Motor neuron (in vitro differentiated cells): ENCODE results near the gene EFEMP2. TPM values are rescaled to one million over a fixed set of nuclear protein-coding genes. Genes with fewer than 3 reads are reported as not detected.
A peak's percentile ranks its signal among the peaks of the same experiment; 100 is the strongest.

Experiments used
- ATAC-seq, 8 experiments: fragments of 200-7000 bp; cut with Tn5 transposase; replicated peaks in 6 of 8; 2 replicates each; pipeline ENCODE4 v1.8.0; 2021; ENCODE audit warnings: mild to moderate bottlenecking in 8 of 8, moderate library complexity in 8 of 8
- H3K27ac ChIP-seq, 2 donors: fragments of 250-450 bp; sonication (Bioruptor Pico); 2 replicates each; pipeline ENCODE4 v1.9.0; 2021; ENCODE audit warnings: antibody characterized with exemption in 2 of 2, mild to moderate bottlenecking in 2 of 2, moderate library complexity in 1 of 2
- H3K4me1 ChIP-seq, 2 donors: fragments of 250-450 bp; sonication (Bioruptor Pico); replicated peaks in 1 of 2; 2 replicates each; pipeline ENCODE4 v1.6.1; 2021; ENCODE audit warnings: antibody characterized with exemption in 2 of 2, mild to moderate bottlenecking in 2 of 2, moderate library complexity in 1 of 2
- H3K4me3 ChIP-seq, 5 donors: fragments of 250-450 bp; sonication (Bioruptor Pico); 2 replicates each; pipeline ENCODE4 v1.9.0; 2021; ENCODE audit warnings: antibody characterized with exemption in 5 of 5, mild to moderate bottlenecking in 5 of 5, moderate library complexity in 4 of 5
- WGBS, 10 experiments: fragments of 450-650 bp; shearing (Covaris generic); methylation state at CpG; one replicate each; pipeline ENCODE4 v1.0.0; 2022; 5-methylcytosine and 5-hydroxymethylcytosine counted together
- in situ Hi-C, 9 experiments: fragments of 400-800 bp; cut with MboI; loops; one replicate each; pipeline ENCODE4 v1.15.0; 2021; ENCODE audit warnings: low sequenced_read_pairs in 9 of 9, low pct_unique_long_range_greater_than_20kb in 2 of 9; ENCODE audit not compliant: unreplicated experiment in 9 of 9
- total RNA-seq, 8 experiments: library from RNA; unstranded; fragments of 300-600 nt; gene quantifications; 2 replicates each; pipeline versions ENCODE4 v1.2.3 to v1.2.4, GENCODE V29; 2022

The EFEMP2 gene
- total RNA-seq, 8 experiments from 2014 or later, result 6.9 to 100 (median 10.4) TPM

DNA sequence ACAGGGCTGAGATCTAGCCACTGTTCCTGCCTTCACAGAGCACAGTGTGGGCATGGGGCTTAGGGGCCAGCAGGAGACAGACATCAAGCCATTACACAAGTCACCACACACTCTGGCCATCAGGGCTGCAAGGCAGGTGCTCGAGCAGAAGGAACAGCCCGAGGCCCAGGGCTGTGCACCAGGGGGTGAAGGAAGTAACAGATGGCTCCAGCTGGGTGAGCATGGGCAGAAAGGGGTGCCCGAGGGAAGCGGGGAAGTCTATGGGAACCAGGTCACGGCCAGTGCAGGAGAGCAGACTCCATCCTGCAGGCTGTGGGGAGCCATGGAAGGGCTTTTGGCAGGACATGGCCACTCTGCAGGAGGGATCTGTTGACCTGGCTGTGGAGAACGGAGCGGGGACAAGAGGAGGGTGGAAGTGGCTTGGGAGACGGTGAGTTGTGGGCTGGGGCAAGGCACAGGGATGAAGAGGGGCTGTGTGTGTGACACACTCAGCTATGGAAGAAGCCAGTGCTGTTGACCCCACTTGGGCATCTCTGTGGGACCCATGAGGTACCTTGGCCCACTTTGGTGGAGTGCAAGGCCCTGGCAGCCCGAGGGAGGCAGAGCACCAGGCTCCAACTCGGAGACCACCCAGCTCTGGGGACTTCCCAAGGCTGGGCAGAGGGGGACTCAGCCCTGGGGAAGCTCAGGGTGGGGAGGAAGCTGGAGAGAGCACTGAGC is 42.7 kb upstream of the EFEMP2 start:
- WGBS, 10 experiments, result 10 to 93% (median 83%) methylated on average over 2 to 8 of the region's 10 CpGs; no CpG with 5 or more reads in 6 of the 10 experiments
- no peak for ATAC-seq
- Histone ChIP-seq H3K27ac (no peak overlapping the region), H3K4me1 (peaks cover 11 to 16% of the 10 kb centered on the region in 2 donors), H3K4me3 (no peak overlapping the region)
- in situ Hi-C loops, result no loop called here

DNA sequence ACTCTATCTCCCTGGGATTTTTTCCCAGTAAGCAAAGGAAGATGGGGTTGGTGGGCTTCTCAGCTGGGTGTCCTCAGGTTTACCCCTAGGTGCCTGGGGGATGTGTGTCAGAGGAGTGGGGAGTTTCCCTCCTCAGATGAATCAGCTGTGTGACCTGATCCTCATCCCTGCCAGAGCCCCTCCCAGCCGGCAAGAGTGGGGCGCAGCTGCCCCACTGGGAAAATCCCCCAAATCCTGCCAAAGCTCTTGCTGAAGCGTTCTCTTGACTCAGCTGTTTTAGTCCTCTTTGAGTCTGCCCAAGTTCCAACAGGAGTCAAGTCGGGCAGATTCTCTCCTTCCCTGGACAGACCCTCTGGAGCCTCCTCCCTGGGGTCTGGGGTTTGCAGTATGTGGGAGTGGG is 40.2 kb upstream of the EFEMP2 start:
- H3K27ac ChIP-seq, result no peak overlapping the region
- 78 to 90% (median 88%) methylated on average over 1 to 3 of the region's 4 CpGs; no CpG with 5 or more reads in 7 of the 10 experiments for WGBS, 10 experiments
- in situ Hi-C loops, result no loop called here

DNA sequence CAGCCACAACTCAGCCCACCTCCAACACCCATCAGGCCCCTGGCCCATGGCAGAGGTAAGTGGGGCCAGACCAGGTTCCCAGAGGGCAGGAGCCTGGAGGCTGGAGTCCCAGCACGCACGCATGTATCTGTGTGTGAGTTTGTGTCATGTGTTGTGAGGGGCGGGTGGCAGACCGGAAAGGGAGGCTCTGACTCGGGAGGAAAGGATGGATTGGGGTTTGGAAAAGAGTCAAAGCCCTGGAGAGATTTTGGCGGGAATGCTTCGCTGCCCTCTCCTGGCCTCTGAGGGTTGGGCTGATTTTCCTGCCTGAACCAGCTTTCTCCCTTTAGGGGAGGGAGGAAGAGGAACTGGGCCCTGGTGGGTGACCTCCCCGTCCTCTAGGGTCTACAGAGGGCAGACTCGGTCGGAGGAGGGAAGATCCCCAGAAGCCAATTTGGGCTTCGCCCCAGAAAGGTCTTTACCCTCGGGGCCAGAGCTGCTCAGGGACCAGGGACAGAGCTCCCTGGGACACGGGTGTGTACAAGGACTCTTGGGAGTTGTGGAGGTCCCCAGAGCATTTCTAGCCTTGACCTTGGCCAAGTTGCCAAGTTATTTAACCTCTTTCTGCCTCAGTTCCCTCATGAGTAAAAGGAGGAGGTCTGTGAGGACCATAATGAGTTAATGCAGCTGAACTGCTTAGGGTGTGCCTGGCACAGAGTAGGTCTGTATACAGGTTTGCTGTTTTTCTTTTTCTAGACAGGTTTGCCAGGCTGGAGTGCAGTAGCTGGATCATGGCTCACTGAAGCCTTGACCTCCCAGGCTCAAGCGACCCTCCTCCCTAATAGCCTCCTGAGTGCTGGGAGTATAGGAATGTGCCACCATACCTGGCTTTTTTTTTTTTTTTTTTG is 39.3 kb upstream of the EFEMP2 start:
- in situ Hi-C loops, result no loop called here
- WGBS, 10 experiments, result 4 to 100% (median 67%) methylated on average over 1 to 8 of the region's 14 CpGs; no CpG with 5 or more reads in 3 of the 10 experiments
- Histone ChIP-seq H3K4me1 (peaks cover 0 to 5% of the 10 kb centered on the region in 2 donors), H3K27ac (no peak overlapping the region), H3K4me3 (no peak overlapping the region)
- peak in 5 of 8 experiments; percentile 10 to 68 (median 16) for ATAC-seq

More for the DNA sequence above, 40.2 kb upstream of the EFEMP2 start:
- Histone ChIP-seq H3K4me3 (no peak overlapping the region), H3K4me1 (peaks cover 6 to 11% of the 10 kb centered on the region in 2 donors)
- ATAC-seq, result no peak

DNA sequence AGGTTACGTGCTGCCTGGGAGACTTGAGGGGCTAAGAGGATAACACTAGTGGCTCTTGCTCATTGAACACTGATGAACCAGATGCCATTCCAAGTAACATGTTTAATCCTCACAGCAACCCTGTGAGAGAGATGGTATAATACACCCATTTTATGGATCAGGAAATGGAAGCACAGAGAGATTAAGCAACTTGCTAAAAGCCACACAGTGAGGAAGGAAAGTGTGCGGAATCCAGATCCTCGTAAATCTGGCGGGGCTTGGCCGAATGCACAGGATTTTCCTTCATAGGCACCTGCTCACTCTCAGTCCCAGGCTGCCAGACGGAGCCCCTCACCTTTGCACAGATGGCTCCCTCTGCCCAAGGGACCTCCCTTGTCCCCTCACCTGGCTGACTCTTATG is 35.3 kb upstream of the EFEMP2 start:
- no peak overlapping the region for H3K4me3 ChIP-seq
- peaks cover 0 to 5% of the 10 kb centered on the region in 2 donors for H3K4me1 ChIP-seq
- no peak for ATAC-seq
- in situ Hi-C loops, result no loop called here
- WGBS, 10 experiments, result 80 to 96% (median 90%) methylated on average over 1 to 6 of the region's 6 CpGs; no CpG with 5 or more reads in 4 of the 10 experiments
- no peak overlapping the region for H3K27ac ChIP-seq

DNA sequence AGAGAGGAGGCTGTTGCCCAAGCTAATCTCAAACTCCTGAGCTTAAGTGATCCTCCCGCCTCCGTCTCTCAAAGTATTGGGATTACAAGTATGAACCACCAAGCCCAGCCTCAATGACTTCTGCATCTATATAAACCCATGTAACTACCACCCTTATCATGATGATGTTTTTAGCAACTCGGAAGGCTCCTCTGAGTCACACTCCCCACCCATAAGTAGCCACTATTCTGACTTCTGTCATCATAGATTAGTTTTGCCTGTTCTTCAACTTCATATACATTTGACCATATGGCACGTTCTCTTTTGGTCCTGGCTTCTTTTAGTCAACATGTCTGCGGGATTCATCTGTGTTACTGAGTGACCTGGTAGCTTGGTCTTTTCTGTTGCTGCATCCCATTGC is 34.0 kb upstream of the EFEMP2 start:
- peaks cover 0 to 1% of the 10 kb centered on the region in 2 donors for H3K4me1 ChIP-seq
- peak in 2 of 8 experiments; percentile 47 to 59 for ATAC-seq
- no peak overlapping the region for H3K4me3 ChIP-seq
- in situ Hi-C loops, result no loop called here
- H3K27ac ChIP-seq, result no peak overlapping the region
- WGBS, 10 experiments, result 0 to 100% (median 60%) methylated on average over 1 to 3 of the region's 5 CpGs; no CpG with 5 or more reads in 1 of the 10 experiments

DNA sequence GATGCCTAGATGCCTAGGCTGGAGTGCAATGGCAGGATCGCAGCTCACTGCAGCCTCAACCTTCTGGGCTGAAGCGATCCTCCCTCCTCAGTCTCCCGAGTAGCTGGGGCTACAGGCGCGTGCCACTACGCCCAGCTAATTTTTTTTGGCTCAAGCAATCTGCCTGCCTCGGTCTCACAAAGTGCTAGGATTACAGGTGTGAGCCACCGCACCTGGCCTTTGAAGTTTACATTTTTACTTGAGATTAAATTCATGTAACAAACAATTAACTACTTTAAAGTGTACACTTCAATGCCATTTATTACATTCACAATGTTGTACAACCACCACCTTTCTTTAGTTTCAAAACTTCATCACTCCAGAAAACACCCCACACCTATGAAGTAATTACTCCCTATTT is 31.1 kb upstream of the EFEMP2 start:
- H3K27ac ChIP-seq, result no peak overlapping the region
- no peak for ATAC-seq
- H3K4me1 ChIP-seq, result no peaks in the 10 kb centered on the region
- in situ Hi-C loops, result no loop called here
- WGBS, 10 experiments, result 56 to 100% (median 80%) methylated on average over 1 to 8 of the region's 8 CpGs; no CpG with 5 or more reads in 3 of the 10 experiments
- no peak overlapping the region for H3K4me3 ChIP-seq

DNA sequence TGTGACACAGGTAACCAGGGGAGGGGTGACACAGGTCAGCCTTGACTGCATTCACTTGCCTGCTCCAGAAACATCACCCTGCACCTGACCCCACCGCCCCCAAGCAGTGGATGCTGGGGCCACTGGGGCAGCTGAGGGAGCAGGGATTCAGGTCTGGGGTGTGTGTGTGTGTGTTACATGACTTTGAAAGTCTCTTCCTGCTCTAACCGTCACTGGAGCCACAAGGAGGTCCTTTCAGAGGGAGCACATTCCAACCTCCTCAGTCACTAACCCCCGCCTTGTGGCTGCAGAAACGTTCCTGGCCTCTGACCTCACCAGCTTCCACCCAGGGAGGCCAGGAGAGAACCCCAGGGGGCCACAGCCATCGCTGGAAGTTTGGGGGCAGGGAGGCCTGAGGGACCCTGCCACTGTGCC is 30.5 kb upstream of the EFEMP2 start:
- Histone ChIP-seq H3K27ac (no peak overlapping the region), H3K4me3 (no peak overlapping the region), H3K4me1 (no peaks in the 10 kb centered on the region)
- WGBS, 10 experiments, result 0 to 20% (median 0%) methylated on average over 1 to 3 of the region's 5 CpGs; no CpG with 5 or more reads in 6 of the 10 experiments
- in situ Hi-C loops, result no loop called here
- peak in 1 of 8 experiments; percentile 2 for ATAC-seq

DNA sequence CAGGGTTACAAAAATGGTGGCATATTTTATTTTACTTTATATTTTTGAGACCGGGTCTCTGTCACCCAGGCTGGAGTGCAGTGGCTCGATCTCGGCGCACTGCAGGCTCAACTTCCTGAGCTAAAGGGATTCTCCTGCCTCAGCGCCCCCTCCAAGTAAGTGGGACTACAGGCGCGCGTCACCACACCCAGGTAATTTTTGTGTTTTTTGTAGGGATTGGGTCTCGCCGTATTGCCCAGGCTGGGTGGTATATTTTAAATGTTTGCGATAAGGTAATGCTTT is 28.2 kb upstream of the EFEMP2 start:
- no peaks in the 10 kb centered on the region for H3K4me1 ChIP-seq
- WGBS, 10 experiments, result 29 to 100% (median 71%) methylated on average over 1 to 11 of the region's 11 CpGs; no CpG with 5 or more reads in 2 of the 10 experiments
- peak overlapping the region in 1 of 5 donors; percentile 31 for H3K4me3 ChIP-seq
- no peak overlapping the region for H3K27ac ChIP-seq
- no peak for ATAC-seq
- in situ Hi-C loops, result no loop called here

DNA sequence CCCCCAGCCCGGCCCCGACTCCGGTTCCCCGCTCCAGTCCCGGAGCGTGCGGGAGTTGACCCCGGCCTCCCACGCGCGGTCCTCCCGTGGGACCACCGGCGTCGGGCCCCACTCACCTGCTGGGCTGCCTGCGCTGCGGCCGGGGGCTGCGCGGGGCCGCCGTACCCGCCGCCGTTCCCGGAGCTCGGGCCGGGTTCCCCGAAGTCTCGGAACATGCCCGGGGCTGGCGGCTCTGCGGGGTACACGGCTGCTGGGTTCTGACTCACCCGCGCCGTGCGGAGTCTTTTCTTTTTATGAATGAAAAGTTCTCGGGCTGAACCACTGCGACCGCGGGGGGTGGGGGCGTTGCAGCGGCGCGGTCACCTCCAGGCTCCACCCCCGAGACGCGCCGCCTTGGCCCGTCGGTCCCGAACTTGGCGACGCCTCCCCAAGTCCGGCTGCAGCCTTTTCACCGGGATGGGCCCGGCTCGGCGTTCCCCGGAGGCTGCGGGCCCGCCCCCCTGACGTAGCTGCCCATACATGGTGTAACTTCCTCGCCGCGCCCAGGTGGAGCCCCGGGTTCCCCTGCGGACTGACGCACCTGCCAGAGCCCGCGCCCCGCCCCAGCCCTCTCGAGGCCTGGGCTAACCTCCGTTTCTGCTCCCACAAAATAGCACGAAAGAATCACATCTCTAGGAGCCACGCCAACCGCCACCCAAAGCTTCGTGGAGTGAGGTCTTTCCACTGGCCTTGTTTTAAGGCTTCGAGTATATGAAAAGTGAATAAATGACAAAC is 27.7 kb upstream of the EFEMP2 start, which contains the start of gene FOSL1:
Gene FOSL1, minus strand, starts transcription at position 264 of the 774 bp plus-strand sequence. Its CDS starts 49 bp downstream, at position 215.
- WGBS, 10 experiments, result 0 to 35% (median 17%) methylated on average over 1 to 7 of the region's 80 CpGs; no CpG with 5 or more reads in 5 of the 10 experiments
- ATAC-seq, result peak; percentile 60 to 92 (median 88)
- Histone ChIP-seq H3K4me1 (no peaks in the 10 kb centered on the region), H3K27ac (no peak within 1 kb of the TSS), H3K4me3 (peak within 1 kb of the TSS; percentile 10 to 34 (median 22))
- in situ Hi-C loops, result no loop called here

DNA sequence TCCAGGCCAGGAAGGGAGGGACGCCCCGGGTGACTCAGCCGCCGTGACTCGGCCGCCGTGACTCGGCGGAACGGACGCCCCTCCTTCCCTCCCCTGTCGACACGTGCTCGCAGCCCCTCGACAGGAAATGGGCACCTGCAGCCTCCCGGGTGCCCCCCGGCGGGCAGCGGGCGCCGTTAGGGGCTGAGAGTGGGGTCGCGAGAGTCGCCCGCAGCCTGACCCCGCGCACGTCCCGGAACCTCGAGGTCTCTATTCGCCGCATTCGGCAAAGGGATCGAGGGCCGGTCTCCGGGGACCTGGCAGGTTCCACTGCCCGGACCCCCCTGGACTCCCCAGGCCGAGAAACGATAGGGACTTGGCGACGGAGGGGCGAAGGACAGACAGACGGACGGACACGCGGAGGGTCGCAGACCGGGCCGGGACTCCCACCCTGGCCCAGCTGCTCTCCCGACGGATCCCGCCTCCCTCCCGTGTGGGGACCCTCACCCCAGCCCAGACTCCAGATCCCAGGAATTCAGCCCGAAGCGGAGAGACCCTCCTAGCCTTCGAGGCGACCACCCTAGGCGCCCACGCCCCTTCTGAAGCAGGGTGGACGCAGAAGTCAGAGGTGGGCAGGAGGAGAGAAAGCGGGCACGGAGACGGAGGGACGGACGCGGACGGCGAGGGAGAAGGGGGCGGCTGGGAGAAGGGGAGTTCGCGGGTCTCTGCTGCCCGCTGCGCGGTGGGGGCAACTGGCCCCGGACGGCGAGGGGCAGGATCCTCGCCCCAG is 26.9 kb upstream of the EFEMP2 start:
- H3K4me1 ChIP-seq, result no peaks in the 10 kb centered on the region
- in situ Hi-C loops, result loop anchor here in 1 of 9 experiments (25.0 kb wide), 1 partner anchor 88 kb away; no protein-coding TSS in a partner anchor
- ATAC-seq, result peak; percentile 29 to 54 (median 46)
- peak overlapping the region in 4 of 5 donors; percentile 21 to 34 (median 26) for H3K4me3 ChIP-seq
- WGBS, 10 experiments, result 1% methylated on average over 25 of the region's 78 CpGs; no CpG with 5 or more reads in 9 of the 10 experiments
- no peak overlapping the region for H3K27ac ChIP-seq

DNA sequence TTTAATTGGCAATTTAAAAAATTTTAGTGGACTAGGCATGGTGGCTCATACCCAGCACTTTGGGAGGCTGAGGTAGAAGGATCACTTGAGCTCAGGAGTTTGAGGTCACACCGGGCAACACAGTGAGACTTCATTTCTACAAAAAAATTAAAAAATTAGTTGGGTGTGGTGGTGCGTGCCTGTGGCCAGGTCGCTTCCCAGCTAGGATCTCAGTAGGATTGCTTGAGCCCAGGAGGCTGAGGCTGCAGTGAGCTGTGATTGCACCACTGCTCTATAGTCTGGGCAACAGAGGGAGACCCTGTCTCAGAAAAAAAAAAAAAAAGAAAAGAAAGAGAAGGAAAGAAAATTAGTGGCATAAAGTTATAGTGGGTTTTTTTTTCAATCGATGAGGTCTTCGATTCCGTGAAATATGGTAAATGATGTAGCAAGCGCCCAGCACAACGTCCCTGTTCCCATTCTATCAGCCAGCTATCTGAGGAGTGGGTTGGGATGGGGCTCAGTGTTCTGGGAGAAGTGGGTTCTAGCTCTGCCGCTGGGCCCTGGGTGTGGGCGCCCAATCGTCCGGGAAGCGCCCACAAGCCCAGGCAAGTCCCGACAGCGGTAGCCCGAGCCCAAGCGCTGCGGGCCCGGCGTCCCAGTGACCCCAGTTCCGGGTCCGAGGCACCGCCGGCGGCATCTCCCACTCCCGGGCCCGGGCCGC is 26.2 kb upstream of the EFEMP2 start:
- H3K27ac ChIP-seq, result no peak overlapping the region
- in situ Hi-C loops, result loop anchor here in 1 of 9 experiments (25.0 kb wide), 1 partner anchor 88 kb away; no protein-coding TSS in a partner anchor
- H3K4me3 ChIP-seq, result peak overlapping the region in 3 of 5 donors; percentile 8 to 34 (median 22)
- H3K4me1 ChIP-seq, result peaks cover under 1 to 2% of the 10 kb centered on the region in 2 donors
- 9 to 71% (median 43%) methylated on average over 1 to 13 of the region's 28 CpGs; no CpG with 5 or more reads in 2 of the 10 experiments for WGBS, 10 experiments
- ATAC-seq, result peak in 2 of 8 experiments; percentile 1 to 4
